CD14-positive monocyte (primary cell): ENCODE measurements around the gene CFAP299. TPM values are rescaled to one million over a fixed set of nuclear protein-coding genes. Genes with fewer than 3 reads are reported as not detected.
"Not testable (repeated sequence)": the region's sequence is repeated elsewhere in the genome, so short reads cannot be mapped to it uniquely, and the experiment has no call there.

Source experiments
- DNase-seq, 3 donors: peaks; one replicate each; pipeline ENCODE4 v3.0.0-alpha.2; 2011 to 2022
- H2AFZ ChIP-seq: 2 replicates; pipeline ENCODE4 v1.6.0; 2012; ENCODE audit warnings: mild to moderate bottlenecking, low read depth, low read length, inconsistent platforms; ENCODE audit not compliant: insufficient read depth, poor library complexity, severe bottlenecking
- H3K27ac ChIP-seq, 2 donors: 1 replicate in 1 of 2; 2 replicates in 1 of 2; pipeline ENCODE4 v1.5.1; 2012 to 2013; ENCODE audit warnings: low read length in 2 of 2, control low read depth in 1 of 2, inconsistent platforms in 1 of 2, low read depth in 1 of 2, mild to moderate bottlenecking in 1 of 2
- H3K27me3 ChIP-seq, 2 donors: one replicate each; pipeline versions ENCODE4 v1.6.0 to v1.6.1; 2011 to 2013; ENCODE audit warnings: low read length in 2 of 2; ENCODE audit not compliant: control insufficient read depth in 2 of 2, insufficient read depth in 2 of 2
- H3K36me3 ChIP-seq, 2 donors: replicated peaks in 1 of 2; 1 replicate in 1 of 2; 2 replicates in 1 of 2; pipeline versions ENCODE4 v1.5.1 to v1.6.1; 2012 to 2013; ENCODE audit warnings: low read length in 2 of 2, control low read depth in 1 of 2, inconsistent platforms in 1 of 2, mild to moderate bottlenecking in 1 of 2; ENCODE audit not compliant: insufficient read depth in 2 of 2, control insufficient read depth in 1 of 2
- H3K4me1 ChIP-seq, 2 donors: 1 replicate in 1 of 2; 2 replicates in 1 of 2; pipeline versions ENCODE4 v1.5.1 to v1.6.1; 2012 to 2013; ENCODE audit warnings: low read length in 2 of 2, control low read depth in 1 of 2, inconsistent platforms in 1 of 2, mild to moderate bottlenecking in 1 of 2, moderate library complexity in 1 of 2; ENCODE audit not compliant: insufficient read depth in 2 of 2, control insufficient read depth in 1 of 2
- H3K4me2 ChIP-seq: replicated peaks from 2 replicates; pipeline ENCODE3; 2012; ENCODE audit warnings: low read length, moderate library complexity, mild to moderate bottlenecking; ENCODE audit not compliant: poor library complexity, severe bottlenecking; ENCODE audit errors: extremely low read depth
- H3K4me3 ChIP-seq, 3 experiments: fragments of 200-600 bp in 1 of 3; sonication (generic) in 1 of 3; replicated peaks in 1 of 3; 1 replicate in 2 of 3; 2 replicates in 1 of 3; pipeline ENCODE4 v1.5.1; 2011 to 2013; ENCODE audit warnings: low read length in 3 of 3, mild to moderate bottlenecking in 3 of 3, control low read depth in 2 of 3, low read depth in 2 of 3, inconsistent platforms in 1 of 3, moderate library complexity in 1 of 3
- H3K79me2 ChIP-seq: 2 replicates; pipeline ENCODE4 v1.6.0; 2012; ENCODE audit warnings: mild to moderate bottlenecking, control low read depth, inconsistent platforms, low read length, moderate library complexity; ENCODE audit not compliant: insufficient read depth
- H3K9ac ChIP-seq: 2 replicates; pipeline ENCODE4 v1.6.0; 2017; ENCODE audit warnings: low read length, mild to moderate bottlenecking; ENCODE audit not compliant: insufficient read depth, poor library complexity, severe bottlenecking
- H3K9me3 ChIP-seq, 2 donors: replicated peaks in 1 of 2; 1 replicate in 1 of 2; 2 replicates in 1 of 2; pipeline versions ENCODE4 v1.5.1 to v1.6.1; 2012 to 2013; ENCODE audit warnings: low read length in 2 of 2, control low read depth in 1 of 2; ENCODE audit not compliant: control insufficient read depth in 1 of 2, insufficient read depth in 1 of 2
- H4K20me1 ChIP-seq: 2 replicates; pipeline ENCODE4 v1.6.0; 2012; ENCODE audit warnings: mild to moderate bottlenecking, low read length, control low read depth, moderate library complexity; ENCODE audit not compliant: insufficient read depth
- H3K27ac Mint-ChIP-seq, 7 donors: one replicate each; pipeline ENCODE4 v1.8.0; 2020; ENCODE audit warnings: mild to moderate bottlenecking in 7 of 7, mixed read lengths in 7 of 7, moderate library complexity in 6 of 7, inconsistent platforms in 2 of 7
- H3K27me3 Mint-ChIP-seq, 3 donors: one replicate each; pipeline ENCODE4 v1.8.0; 2021 to 2022; ENCODE audit warnings: low read depth in 3 of 3, mild to moderate bottlenecking in 3 of 3, mixed read lengths in 3 of 3, moderate library complexity in 3 of 3, inconsistent platforms in 1 of 3
- H3K36me3 Mint-ChIP-seq, 2 donors: one replicate each; pipeline ENCODE4 v1.8.0; 2020; ENCODE audit warnings: mixed read lengths in 2 of 2, inconsistent platforms in 1 of 2, mild to moderate bottlenecking in 1 of 2
- H3K4me1 Mint-ChIP-seq: one replicate; pipeline ENCODE4 v1.8.0; 2020; ENCODE audit warnings: mild to moderate bottlenecking, mixed read lengths
- H3K4me3 Mint-ChIP-seq, 2 donors: one replicate each; pipeline ENCODE4 v1.8.0; 2020; ENCODE audit warnings: mild to moderate bottlenecking in 2 of 2, mixed read lengths in 2 of 2, moderate library complexity in 1 of 2
- H3K9me3 Mint-ChIP-seq, 7 donors: one replicate each; pipeline ENCODE4 v1.8.0; 2020 to 2022; ENCODE audit warnings: mixed read lengths in 7 of 7, mild to moderate bottlenecking in 6 of 7, moderate library complexity in 6 of 7, inconsistent platforms in 2 of 7
- WGBS: methylation state at CpG from one replicate; pipeline ENCODE4 v1.1.5; 2013; ENCODE audit warnings: missing lambda C conversion rate; ENCODE audit not compliant: insufficient coverage; 5-methylcytosine and 5-hydroxymethylcytosine counted together
- intact Hi-C, 2 donors: fragments of 100-400 bp; cut with micrococcal nuclease; formaldehyde crosslinking; loops; one replicate each; pipeline versions ENCODE4 v1.15.0 to v1.15.1; 2023
- polyA plus RNA-seq, 3 donors: library from polyadenylated mRNA; depleted of rRNA in 1 of 3; unstranded in 2 of 3; stranded (reverse) in 1 of 3; fragments of 300-500 nt in 2 of 3; fragments of >200 nt in 1 of 3; fragmentation: Illumina TruSeq in 2 of 3; gene quantifications; 1 replicate in 2 of 3; 2 replicates in 1 of 3; pipeline ENCODE4 v1.2.3, GENCODE V29; 2012 to 2021
- TF ChIP-seq, protein P1 (sequence below): fragments of 200-600 bp; IDR thresholded peaks from one replicate; pipeline ENCODE4 v1.8.0; 2022; ENCODE audit warnings: antibody characterized with exemption, mild to moderate bottlenecking

Gene CFAP299
- polyA plus RNA-seq, 3 donors: not detected

DNA sequence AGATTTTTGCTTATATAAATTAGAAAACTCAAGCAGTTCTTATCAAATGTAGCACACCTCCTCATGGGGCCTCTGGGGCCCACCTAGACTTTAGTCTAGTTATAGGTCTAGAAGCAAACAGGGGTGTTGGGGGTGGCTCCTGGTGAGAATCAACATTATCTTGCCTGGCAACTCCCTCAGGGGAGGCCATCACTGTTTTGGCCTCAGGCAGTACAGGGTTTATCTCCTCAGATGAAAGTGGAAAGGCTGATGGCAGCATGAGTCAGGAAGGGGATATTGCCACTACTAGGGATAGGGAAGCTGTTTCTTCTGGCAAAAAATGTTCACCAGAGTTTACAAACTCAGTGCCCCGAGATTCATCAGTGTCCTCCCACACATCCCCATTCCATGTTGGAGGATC is 462.6 kb downstream of the CFAP299 start:
- Histone ChIP-seq H3K4me3 (no peak overlapping the region), H3K36me3 (no peaks in the 10 kb centered on the region), H2AFZ (no peak overlapping the region), H3K4me1 (no peaks in the 10 kb centered on the region), H3K9ac (no peak overlapping the region), H3K27ac (no peak overlapping the region), H3K79me2 (no peaks in the 10 kb centered on the region), H3K27me3 (no peaks in the 10 kb centered on the region), H3K4me2 (no peak overlapping the region), H4K20me1 (no peaks in the 10 kb centered on the region), H3K9me3 (peaks cover 0 to 15% of the 10 kb centered on the region in 2 donors)
- no peak overlapping the region for H3K27ac Mint-ChIP-seq
- no peaks in the 10 kb centered on the region for H3K36me3 Mint-ChIP-seq
- no peak for DNase-seq
- no CpG with 5 or more reads among the region's 1 CpG for WGBS
- TF ChIP-seq, protein P1, sequence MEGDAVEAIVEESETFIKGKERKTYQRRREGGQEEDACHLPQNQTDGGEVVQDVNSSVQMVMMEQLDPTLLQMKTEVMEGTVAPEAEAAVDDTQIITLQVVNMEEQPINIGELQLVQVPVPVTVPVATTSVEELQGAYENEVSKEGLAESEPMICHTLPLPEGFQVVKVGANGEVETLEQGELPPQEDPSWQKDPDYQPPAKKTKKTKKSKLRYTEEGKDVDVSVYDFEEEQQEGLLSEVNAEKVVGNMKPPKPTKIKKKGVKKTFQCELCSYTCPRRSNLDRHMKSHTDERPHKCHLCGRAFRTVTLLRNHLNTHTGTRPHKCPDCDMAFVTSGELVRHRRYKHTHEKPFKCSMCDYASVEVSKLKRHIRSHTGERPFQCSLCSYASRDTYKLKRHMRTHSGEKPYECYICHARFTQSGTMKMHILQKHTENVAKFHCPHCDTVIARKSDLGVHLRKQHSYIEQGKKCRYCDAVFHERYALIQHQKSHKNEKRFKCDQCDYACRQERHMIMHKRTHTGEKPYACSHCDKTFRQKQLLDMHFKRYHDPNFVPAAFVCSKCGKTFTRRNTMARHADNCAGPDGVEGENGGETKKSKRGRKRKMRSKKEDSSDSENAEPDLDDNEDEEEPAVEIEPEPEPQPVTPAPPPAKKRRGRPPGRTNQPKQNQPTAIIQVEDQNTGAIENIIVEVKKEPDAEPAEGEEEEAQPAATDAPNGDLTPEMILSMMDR: no peak
- no peak overlapping the region for H3K4me3 Mint-ChIP-seq
- peaks cover 5 to 23% (median 12%) of the 10 kb centered on the region in 7 donors for H3K9me3 Mint-ChIP-seq
- H3K27me3 Mint-ChIP-seq: no peaks in the 10 kb centered on the region
- no peaks in the 10 kb centered on the region for H3K4me1 Mint-ChIP-seq
- intact Hi-C loops: no loop called here

DNA sequence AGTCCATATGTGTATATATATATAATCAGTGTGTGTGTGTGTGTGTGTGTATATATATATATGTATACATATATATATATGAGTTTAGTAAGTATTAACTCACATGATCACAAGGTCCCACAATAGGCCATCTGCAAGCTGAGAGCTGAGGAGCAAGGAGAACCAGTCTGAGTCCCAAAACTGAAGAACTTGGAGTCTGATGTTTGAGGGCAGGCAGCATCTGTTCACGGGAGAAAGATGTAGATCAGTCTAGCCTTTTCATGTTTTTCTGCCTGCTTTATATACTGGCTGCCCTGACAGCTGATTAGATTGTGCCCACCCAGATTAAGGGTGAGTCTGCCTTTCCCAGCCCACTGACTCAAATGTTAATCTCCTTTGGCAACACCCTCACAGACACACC is 465.2 kb downstream of the CFAP299 start:
- H3K9me3 Mint-ChIP-seq: peaks cover 3 to 13% (median 8%) of the 10 kb centered on the region in 7 donors
- H3K9me3 ChIP-seq, H3K36me3 ChIP-seq, DNase-seq, H3K36me3 Mint-ChIP-seq, H3K4me2 ChIP-seq, H4K20me1 ChIP-seq, H3K27me3 ChIP-seq, H3K79me2 ChIP-seq, intact Hi-C loops, H3K4me3 ChIP-seq, H3K4me1 Mint-ChIP-seq, H3K27ac ChIP-seq, H3K27ac Mint-ChIP-seq, H2AFZ ChIP-seq, H3K4me3 Mint-ChIP-seq, H3K9ac ChIP-seq, H3K27me3 Mint-ChIP-seq, H3K4me1 ChIP-seq: not testable (repeated sequence)
- WGBS: 100% methylated on average over 1 of the region's 1 CpG
